Testis (tissue), 3 donors: ENCODE data around the gene NGB. TPM values are rescaled to one million over a fixed set of nuclear protein-coding genes. Genes with fewer than 3 reads are reported as not detected.

Experiments
- DNase-seq: peaks from one replicate; pipeline ENCODE4 v3.0.0-alpha.2; 2019
- H3K27ac ChIP-seq, 2 donors: fragments of 200-600 bp; sonication (generic); one replicate each; pipeline ENCODE4 v1.5.1; 2019
- H3K27me3 ChIP-seq: fragments of 200-600 bp; sonication (generic); one replicate; pipeline ENCODE4 v1.5.1; 2019
- H3K36me3 ChIP-seq: fragments of 200-600 bp; sonication (generic); one replicate; pipeline ENCODE4 v1.5.1; 2017; ENCODE audit warnings: low read depth; ENCODE audit errors: missing control alignments
- H3K4me1 ChIP-seq: fragments of 200-600 bp; sonication (generic); one replicate; pipeline ENCODE4 v1.5.1; 2019
- H3K4me3 ChIP-seq, 2 donors: fragments of 200-600 bp; sonication (generic); one replicate each; pipeline ENCODE4 v1.5.1; 2017 to 2019
- H3K9me3 ChIP-seq: fragments of 200-600 bp; sonication (generic); one replicate; pipeline ENCODE4 v1.5.1; 2017
- POLR2A ChIP-seq: fragments of 450-650 bp; IDR thresholded peaks from one replicate; pipeline ENCODE4 v1.6.1; 2017; ENCODE audit warnings: antibody characterized with exemption, mild to moderate bottlenecking, moderate library complexity
- WGBS, 2 donors: methylation state at CpG; one replicate each; pipeline ENCODE4 v1.1.5; 2018; 5-methylcytosine and 5-hydroxymethylcytosine counted together
- intact Hi-C: fragments of 100-400 bp; cut with DNase I; formaldehyde crosslinking; loops from one replicate; pipeline ENCODE4 v1.15.1; 2023; ENCODE audit warnings: low total_unique reads
- polyA plus RNA-seq: library from polyadenylated mRNA; stranded (reverse); fragments of 350-450 nt; fragmentation: Illumina TruSeq; extraction: RNeasy Lipid Tissue Mini Kit (QIAGEN cat#74804); gene quantifications from one replicate; pipeline ENCODE4 v1.2.3, GENCODE V29; 2014; ENCODE audit warnings: low read depth, low replicate concordance; ENCODE audit not compliant: insufficient read depth
- total RNA-seq, 2 donors: library from RNA; depleted of rRNA; stranded (reverse); fragments of >200 nt; gene quantifications; one replicate each; pipeline ENCODE4 v1.2.3, GENCODE V29; 2016
- TF ChIP-seq, protein P1 (sequence below), 3 experiments: fragments of 450-650 bp in 2 of 3; fragments of 200-600 bp in 1 of 3; sonication (generic) in 1 of 3; IDR thresholded peaks; one replicate each; pipeline ENCODE4 v1.5.1; 2016 to 2019; ENCODE audit warnings: antibody characterized with exemption in 3 of 3, mild to moderate bottlenecking in 2 of 3, moderate library complexity in 1 of 3

NGB gene
- total and polyA plus RNA-seq, 3 donors from 2014 or later = 0.76 to 1.3 (median 1.1) TPM

DNA sequence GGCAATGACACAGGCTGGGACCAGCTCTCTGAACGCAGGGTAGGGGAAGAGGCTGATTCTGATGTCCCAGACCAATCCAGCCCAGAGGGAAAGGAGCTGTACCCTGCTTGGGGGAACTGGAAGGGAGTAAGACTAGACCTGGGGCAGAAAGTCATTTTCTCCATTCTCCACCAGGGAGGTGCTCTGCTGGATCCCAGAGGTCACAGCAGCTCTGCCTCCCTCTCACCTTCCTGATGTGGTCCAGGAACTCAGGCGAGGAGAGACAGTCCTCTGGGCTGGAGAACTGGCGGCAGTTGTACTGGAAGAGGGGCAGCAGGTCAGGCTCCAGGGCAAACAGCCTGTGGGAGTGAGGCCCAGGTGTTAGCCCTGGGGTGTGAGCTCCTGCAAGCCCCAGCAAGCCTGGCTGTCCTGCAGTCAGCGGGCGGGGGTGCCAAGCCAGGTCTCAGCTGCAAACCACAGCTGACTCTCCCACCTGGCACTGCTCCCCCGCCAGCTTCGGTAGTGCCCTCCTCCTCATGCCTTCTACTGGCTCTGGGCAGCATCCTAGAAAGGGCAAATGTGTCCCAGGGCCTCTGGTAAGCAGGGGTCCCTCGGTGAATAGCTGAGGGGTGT, 1.9 kb downstream of the NGB start:
- WGBS, 2 donors = 50 to 65% methylated on average over 6 to 8 of the region's 8 CpGs
- H3K36me3 ChIP-seq = no peaks in the 10 kb centered on the region
- H3K9me3 ChIP-seq = no peaks in the 10 kb centered on the region
- H3K27me3 ChIP-seq = no peaks in the 10 kb centered on the region
- H3K4me3 ChIP-seq = no peak overlapping the region
- H3K27ac ChIP-seq = no peak overlapping the region
- DNase-seq = no peak
- TF ChIP-seq, protein P1, sequence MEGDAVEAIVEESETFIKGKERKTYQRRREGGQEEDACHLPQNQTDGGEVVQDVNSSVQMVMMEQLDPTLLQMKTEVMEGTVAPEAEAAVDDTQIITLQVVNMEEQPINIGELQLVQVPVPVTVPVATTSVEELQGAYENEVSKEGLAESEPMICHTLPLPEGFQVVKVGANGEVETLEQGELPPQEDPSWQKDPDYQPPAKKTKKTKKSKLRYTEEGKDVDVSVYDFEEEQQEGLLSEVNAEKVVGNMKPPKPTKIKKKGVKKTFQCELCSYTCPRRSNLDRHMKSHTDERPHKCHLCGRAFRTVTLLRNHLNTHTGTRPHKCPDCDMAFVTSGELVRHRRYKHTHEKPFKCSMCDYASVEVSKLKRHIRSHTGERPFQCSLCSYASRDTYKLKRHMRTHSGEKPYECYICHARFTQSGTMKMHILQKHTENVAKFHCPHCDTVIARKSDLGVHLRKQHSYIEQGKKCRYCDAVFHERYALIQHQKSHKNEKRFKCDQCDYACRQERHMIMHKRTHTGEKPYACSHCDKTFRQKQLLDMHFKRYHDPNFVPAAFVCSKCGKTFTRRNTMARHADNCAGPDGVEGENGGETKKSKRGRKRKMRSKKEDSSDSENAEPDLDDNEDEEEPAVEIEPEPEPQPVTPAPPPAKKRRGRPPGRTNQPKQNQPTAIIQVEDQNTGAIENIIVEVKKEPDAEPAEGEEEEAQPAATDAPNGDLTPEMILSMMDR (IDR thresholded peaks at IDR 0.05) = no peak
- no peak for TF ChIP-seq POLR2A
- intact Hi-C loops = no loop called here
- H3K4me1 ChIP-seq = no peaks in the 10 kb centered on the region

DNA sequence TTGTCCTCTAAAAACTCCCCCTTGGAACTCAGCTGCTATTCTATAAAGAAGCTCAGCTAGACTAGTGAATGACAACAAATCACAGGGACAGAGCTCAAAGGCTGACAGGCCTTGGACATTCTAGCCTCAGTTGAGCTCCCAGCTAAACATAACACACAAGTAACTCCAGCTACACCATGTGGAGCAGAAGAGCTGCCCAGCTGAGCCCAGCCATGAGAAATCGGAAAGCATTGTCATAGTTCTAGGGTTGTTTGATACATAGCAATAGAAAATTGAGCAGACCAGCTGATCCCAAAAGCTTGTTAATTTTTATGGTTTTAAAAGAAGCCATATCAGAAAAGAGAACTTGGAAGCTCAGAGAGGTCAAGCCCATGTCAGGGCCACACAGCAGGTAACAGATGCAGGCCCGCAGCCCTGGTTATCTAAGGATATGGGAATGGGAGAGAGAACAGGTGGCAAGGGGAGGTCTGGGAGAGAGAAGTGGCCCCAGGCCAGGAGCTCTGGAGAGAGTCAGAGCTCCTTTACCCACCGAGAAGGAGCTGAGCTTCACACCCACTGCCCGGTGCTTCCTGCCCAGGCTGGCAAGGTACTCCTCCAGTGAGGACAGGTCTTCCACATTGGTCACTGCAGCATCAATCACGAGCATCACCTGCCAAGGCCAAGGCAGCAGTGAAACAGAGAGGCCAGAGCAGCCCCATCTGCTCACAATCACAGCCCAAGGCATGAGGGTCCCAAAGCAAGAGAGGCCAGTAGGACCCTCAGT, 2.9 kb downstream of the NGB start:
- no peaks in the 10 kb centered on the region for H3K4me1 ChIP-seq
- WGBS, 2 donors = 91 to 92% methylated on average over 4 to 5 of the region's 5 CpGs
- intact Hi-C loops = no loop called here
- H3K27me3 ChIP-seq = no peaks in the 10 kb centered on the region
- no peak overlapping the region for H3K27ac ChIP-seq
- no peaks in the 10 kb centered on the region for H3K9me3 ChIP-seq
- no peak for DNase-seq
- TF ChIP-seq POLR2A = no peak
- TF ChIP-seq, protein P1 (IDR thresholded peaks at IDR 0.05) = no peak
- H3K4me3 ChIP-seq = no peak overlapping the region
- no peaks in the 10 kb centered on the region for H3K36me3 ChIP-seq

DNA sequence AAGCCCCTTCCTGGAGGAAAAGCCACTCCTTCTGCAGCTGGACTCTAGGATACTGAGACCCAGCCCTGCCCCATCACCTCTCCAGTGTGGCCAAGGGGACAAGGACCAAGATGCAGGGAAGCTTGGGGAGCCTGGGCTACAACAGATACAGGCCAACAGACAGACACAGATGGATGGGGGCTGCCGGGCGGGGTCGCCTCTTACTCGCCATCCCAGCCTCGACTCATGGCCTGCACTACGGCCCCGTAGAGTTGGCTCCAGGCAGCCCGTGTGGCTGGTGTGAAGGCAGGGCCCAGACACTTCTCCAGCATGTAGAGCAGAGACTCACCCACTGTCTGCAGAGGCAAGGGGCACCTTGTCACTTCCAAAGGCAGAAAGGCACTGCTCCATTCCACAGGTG, 4.7 kb downstream of the NGB start:
- Histone ChIP-seq H3K4me3 (no peak overlapping the region), H3K27me3 (no peaks in the 10 kb centered on the region), H3K4me1 (no peaks in the 10 kb centered on the region), H3K9me3 (no peaks in the 10 kb centered on the region), H3K36me3 (no peaks in the 10 kb centered on the region), H3K27ac (no peak overlapping the region)
- no peak for DNase-seq
- WGBS, 2 donors = 93% methylated on average over 8 of the region's 8 CpGs
- TF ChIP-seq, protein P1 (IDR thresholded peaks at IDR 0.05) = no peak
- no peak for TF ChIP-seq POLR2A
- intact Hi-C loops = no loop called here

DNA sequence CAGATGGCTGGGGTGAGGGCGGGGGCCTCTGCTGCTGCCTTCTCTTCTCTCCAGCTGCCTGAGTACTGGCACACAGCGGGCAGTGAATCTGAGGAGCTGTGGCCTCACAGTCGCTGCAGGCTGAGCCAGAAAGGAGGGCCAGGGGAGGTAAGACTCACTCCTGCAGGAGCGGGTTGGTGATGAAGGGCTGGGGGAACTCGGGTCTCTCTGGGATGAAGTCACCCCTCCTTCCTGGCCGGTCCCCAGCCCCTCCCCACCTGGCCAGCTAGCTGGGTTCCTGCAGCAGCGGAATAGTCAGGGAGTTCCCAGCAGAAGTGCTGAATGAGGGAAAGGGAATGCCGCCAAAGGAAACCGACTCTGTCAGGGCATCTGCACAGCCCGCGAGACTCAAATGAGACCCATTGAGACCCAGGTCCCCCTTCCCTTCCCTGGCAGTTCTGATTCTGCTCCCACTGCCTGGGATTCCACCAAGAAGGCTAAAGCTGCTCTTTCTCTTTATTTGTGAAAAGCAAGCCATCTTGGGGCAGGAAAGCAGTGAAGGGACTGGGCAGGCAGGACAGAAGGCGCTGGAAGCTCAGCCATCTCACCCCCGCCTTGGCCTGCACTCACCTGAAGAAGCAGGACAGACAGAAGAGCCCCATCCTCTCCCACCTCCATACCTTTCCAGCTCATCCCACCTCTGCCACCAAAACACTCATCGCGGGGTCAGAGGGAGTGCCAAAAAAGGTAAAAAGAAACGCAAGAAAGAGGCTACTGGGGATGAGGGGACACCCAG, 5.3 kb downstream of the NGB start:
- TF ChIP-seq, protein P1 (IDR thresholded peaks at IDR 0.05) = no peak
- TF ChIP-seq POLR2A = no peak
- 82 to 83% methylated on average over 11 to 16 of the region's 16 CpGs for WGBS, 2 donors
- H3K4me1 ChIP-seq = no peaks in the 10 kb centered on the region
- H3K27me3 ChIP-seq = no peaks in the 10 kb centered on the region
- no peaks in the 10 kb centered on the region for H3K9me3 ChIP-seq
- no peak overlapping the region for H3K27ac ChIP-seq
- no peak overlapping the region for H3K4me3 ChIP-seq
- intact Hi-C loops = no loop called here
- no peaks in the 10 kb centered on the region for H3K36me3 ChIP-seq
- DNase-seq = no peak
